Psoas muscle (tissue), 8 donors: Measurements from ENCODE around the gene PLSCR4. TPM values are rescaled to one million over a fixed set of nuclear protein-coding genes. Genes with fewer than 3 reads are reported as not detected.

ENCODE experiments used
- ATAC-seq, 4 donors: fragments of 200-7000 bp; cut with Tn5 transposase; one replicate each; pipeline ENCODE4 v1.9.1; 2020; ENCODE audit warnings: moderate library complexity in 3 of 4, mild to moderate bottlenecking in 2 of 4
- DNase-seq, 2 donors: peaks; one replicate each; pipeline ENCODE4 v3.0.0-alpha.2; 2020
- H3K27ac ChIP-seq: fragments of 200-600 bp; one replicate; pipeline ENCODE4 v1.8.0; 2022
- H3K27me3 ChIP-seq, 3 donors: fragments of 200-600 bp in 1 of 3; one replicate each; pipeline versions ENCODE4 v1.6.1 to v1.8.0; 2013 to 2022; ENCODE audit warnings: low read length in 2 of 3, mild to moderate bottlenecking in 2 of 3, moderate library complexity in 1 of 3; ENCODE audit not compliant: insufficient read depth in 3 of 3
- H3K36me3 ChIP-seq, 2 donors: fragments of 200-600 bp in 1 of 2; one replicate each; pipeline versions ENCODE4 v1.6.1 to v1.8.0; 2013 to 2022; ENCODE audit warnings: low read depth in 1 of 2, mild to moderate bottlenecking in 1 of 2, moderate library complexity in 1 of 2; ENCODE audit not compliant: insufficient read depth in 1 of 2
- H3K4me1 ChIP-seq: fragments of 200-600 bp; one replicate; pipeline ENCODE4 v1.8.0; 2022
- H3K4me3 ChIP-seq: fragments of 200-600 bp; one replicate; pipeline ENCODE4 v1.8.0; 2022; ENCODE audit warnings: mild to moderate bottlenecking
- H3K9me3 ChIP-seq: fragments of 200-600 bp; one replicate; pipeline ENCODE4 v1.8.0; 2022
- WGBS, 3 donors: extraction: QIAGEN DNeasy Blood & Tissue Kit; methylation state at CpG; one replicate each; pipeline versions ENCODE4 v1.1.6 to v1.1.7; 2013; 5-methylcytosine and 5-hydroxymethylcytosine counted together
- intact Hi-C, 2 donors: fragments of 100-400 bp; cut with DNase I; formaldehyde crosslinking; loops; one replicate each; pipeline versions ENCODE4 v1.11.0 to v1.14.2; 2022
- polyA plus RNA-seq, 3 donors: library from polyadenylated mRNA; stranded (reverse); fragments of 200-250 nt; gene quantifications; one replicate each; pipeline ENCODE4 v1.2.3, GENCODE V29; 2013
- total RNA-seq, 4 donors: library from RNA; stranded (reverse); fragmentation: NEBNext Ultra II Directional in 2 of 4; extraction: Animal tissue kit (Norgen Biotek cat#: 25700) in 2 of 4; gene quantifications; one replicate each; pipeline versions ENCODE4 v1.2.1 to v1.2.4, GENCODE V29; 2021 to 2023
- TF ChIP-seq, protein P1 (sequence below): fragments of 200-600 bp; IDR thresholded peaks from one replicate; pipeline ENCODE4 v1.8.0; 2022; ENCODE audit warnings: antibody characterized with exemption
- donor health status: healthy with polysubstance abuse.
- donor health status: DM: no; HTN: no; CAD: no; lungs with moderate emphysema.
- donor health status: Bipolar disorder and iron deficiency.
- donor health status: healthy.
- donor health status: DM: yes; HTN: yes; CAD: no.
- donor health status: DM: no; HTN: no; CAD: no.
- donor health status: DM: no; HTN: no; CAD: no.
- donor health status: DM: yes; HTN: yes; CAD: no.

The PLSCR4 gene
- total and polyA plus RNA-seq, 7 donors, result 2.0 to 13.5 (median 3.6) TPM

DNA sequence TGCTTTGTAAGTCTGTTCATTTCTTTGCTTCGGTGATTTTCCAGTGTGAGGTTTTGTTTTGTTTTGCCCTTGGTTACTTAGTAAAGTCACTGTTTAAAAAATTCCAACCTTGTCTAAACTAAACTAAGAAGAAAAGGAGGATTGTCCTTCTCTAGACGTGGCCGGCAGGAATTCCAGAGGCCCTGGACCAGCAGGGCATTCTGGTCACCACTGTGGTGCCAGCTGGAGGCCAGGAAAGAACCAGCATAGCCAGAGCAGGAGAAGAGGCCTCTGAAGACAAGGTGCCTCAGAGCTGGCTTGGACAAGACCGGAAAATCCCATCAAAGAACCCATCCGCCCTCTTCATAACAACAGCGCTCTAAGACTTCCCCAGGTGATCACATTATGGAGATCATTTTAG, 98.1 kb downstream of the PLSCR4 start:
- intact Hi-C loops, result no loop called here
- 60 to 81% (median 71%) methylated on average over 6 of the region's 6 CpGs for WGBS, 3 donors
- no peaks in the 10 kb centered on the region for H3K4me1 ChIP-seq
- TF ChIP-seq, protein P1, sequence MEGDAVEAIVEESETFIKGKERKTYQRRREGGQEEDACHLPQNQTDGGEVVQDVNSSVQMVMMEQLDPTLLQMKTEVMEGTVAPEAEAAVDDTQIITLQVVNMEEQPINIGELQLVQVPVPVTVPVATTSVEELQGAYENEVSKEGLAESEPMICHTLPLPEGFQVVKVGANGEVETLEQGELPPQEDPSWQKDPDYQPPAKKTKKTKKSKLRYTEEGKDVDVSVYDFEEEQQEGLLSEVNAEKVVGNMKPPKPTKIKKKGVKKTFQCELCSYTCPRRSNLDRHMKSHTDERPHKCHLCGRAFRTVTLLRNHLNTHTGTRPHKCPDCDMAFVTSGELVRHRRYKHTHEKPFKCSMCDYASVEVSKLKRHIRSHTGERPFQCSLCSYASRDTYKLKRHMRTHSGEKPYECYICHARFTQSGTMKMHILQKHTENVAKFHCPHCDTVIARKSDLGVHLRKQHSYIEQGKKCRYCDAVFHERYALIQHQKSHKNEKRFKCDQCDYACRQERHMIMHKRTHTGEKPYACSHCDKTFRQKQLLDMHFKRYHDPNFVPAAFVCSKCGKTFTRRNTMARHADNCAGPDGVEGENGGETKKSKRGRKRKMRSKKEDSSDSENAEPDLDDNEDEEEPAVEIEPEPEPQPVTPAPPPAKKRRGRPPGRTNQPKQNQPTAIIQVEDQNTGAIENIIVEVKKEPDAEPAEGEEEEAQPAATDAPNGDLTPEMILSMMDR, result no peak
- no peaks in the 10 kb centered on the region for H3K9me3 ChIP-seq
- DNase-seq, result no peak
- no peaks in the 10 kb centered on the region for H3K36me3 ChIP-seq
- ATAC-seq, result no peak
- H3K27ac ChIP-seq, result no peak overlapping the region
- no peak overlapping the region for H3K4me3 ChIP-seq
- no peaks in the 10 kb centered on the region for H3K27me3 ChIP-seq

DNA sequence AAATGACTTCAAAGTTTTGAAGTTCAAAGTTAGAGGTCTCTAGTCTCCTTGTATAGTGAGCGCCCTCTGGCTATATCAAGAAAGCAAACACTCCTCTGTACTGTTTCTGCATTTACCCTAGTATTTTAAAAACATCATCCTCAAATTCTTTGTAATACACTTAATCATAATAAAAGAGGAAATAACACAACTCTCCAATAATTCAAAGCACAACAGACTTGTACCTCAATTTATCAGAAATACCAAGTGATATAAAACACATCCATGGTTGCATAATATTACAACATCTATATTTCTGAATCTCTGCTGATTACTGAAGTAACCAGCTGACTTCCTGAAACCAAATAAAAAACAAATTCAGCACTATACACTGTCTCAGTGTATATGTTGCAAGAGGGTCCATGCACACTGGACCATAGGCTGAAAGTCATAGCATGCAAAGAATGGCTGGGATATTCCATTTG, 102.4 kb downstream of the PLSCR4 start:
- H3K4me3 ChIP-seq, result no peak overlapping the region
- TF ChIP-seq, protein P1, result no peak
- no peak for ATAC-seq
- H3K9me3 ChIP-seq, result no peaks in the 10 kb centered on the region
- no peak overlapping the region for H3K27ac ChIP-seq
- no peak for DNase-seq
- no peaks in the 10 kb centered on the region for H3K4me1 ChIP-seq
- no peaks in the 10 kb centered on the region for H3K27me3 ChIP-seq
- intact Hi-C loops, result no loop called here
- 92 to 100% (median 96%) methylated on average over 1 of the region's 1 CpG for WGBS, 3 donors
- no peaks in the 10 kb centered on the region for H3K36me3 ChIP-seq

DNA sequence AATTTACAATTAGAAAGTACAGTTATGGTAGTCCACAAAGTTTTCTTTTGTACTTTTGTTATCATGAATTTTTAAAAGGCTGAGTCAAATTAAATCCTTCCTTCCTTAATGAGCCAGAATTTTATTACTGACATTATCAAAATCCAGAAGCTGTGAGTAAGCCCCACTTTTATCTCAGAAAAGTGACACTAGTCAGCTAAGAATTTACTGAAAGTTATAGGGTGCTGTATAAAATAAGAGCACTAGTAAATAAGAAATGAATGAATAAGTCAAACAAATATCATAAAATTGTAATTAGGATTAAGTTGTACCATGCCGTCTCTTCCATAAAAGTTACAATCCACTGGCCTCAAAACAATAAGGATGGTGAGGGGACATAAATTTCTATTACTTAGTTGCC, 105.3 kb downstream of the PLSCR4 start:
- Histone ChIP-seq H3K9me3 (no peaks in the 10 kb centered on the region), H3K36me3 (no peaks in the 10 kb centered on the region), H3K27me3 (no peaks in the 10 kb centered on the region), H3K4me1 (peaks cover 5% of the 10 kb centered on the region), H3K4me3 (no peak overlapping the region), H3K27ac (no peak overlapping the region)
- WGBS, 3 donors, result 93 to 96% (median 95%) methylated on average over 1 of the region's 1 CpG
- intact Hi-C loops, result no loop called here
- no peak for ATAC-seq
- no peak for DNase-seq
- TF ChIP-seq, protein P1, result no peak

DNA sequence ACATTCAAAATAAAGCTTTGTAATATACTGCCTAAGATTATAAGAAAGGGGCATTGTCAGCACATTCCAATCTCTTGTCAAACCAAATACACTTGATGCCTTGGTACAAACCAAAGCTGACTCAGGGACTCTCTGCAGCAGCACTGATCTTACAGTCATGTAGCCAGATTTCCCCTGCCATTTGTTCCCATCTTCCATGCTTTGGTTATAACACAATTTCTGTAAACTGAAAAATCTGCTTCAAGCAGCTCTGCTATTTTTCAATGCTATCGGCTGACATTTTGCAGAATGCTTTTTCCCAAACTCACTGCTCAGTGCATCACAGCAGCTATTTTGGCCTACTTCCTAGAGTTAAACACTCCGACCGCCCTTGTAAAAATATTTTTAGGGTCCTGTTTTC, 108.1 kb downstream of the PLSCR4 start:
- ATAC-seq (no peak), DNase-seq (no peak)
- Histone ChIP-seq H3K4me1 (peaks cover 5% of the 10 kb centered on the region), H3K36me3 (no peaks in the 10 kb centered on the region), H3K4me3 (no peak overlapping the region), H3K27me3 (no peaks in the 10 kb centered on the region), H3K27ac (no peak overlapping the region), H3K9me3 (no peaks in the 10 kb centered on the region)
- intact Hi-C loops, result no loop called here
- 30 to 50% (median 31%) methylated on average over 3 of the region's 3 CpGs for WGBS, 3 donors
- TF ChIP-seq, protein P1, result no peak

Other genes with a start within 250 kb of the PLSCR4 start
- gene PLOD2, start 89.9 kb downstream of the PLSCR4 start, total RNA-seq, result 1 to 10 TPM; 3.0 to 9.1 (median 7.6) TPM
- 10 to 100 TPM in 1 of 3 donors, 1 to 10 TPM in 2; 2.0 to 15.7 (median 3.8) TPM for gene PLOD2, start 89.9 kb downstream of the PLSCR4 start, polyA plus RNA-seq
- gene PLSCR2, start 218.5 kb upstream of the PLSCR4 start, total RNA-seq, result not detected
- not detected for gene PLSCR2, start 218.5 kb upstream of the PLSCR4 start, polyA plus RNA-seq